ENCODE data around the gene FJX1.

FJX1 gene

DNA sequence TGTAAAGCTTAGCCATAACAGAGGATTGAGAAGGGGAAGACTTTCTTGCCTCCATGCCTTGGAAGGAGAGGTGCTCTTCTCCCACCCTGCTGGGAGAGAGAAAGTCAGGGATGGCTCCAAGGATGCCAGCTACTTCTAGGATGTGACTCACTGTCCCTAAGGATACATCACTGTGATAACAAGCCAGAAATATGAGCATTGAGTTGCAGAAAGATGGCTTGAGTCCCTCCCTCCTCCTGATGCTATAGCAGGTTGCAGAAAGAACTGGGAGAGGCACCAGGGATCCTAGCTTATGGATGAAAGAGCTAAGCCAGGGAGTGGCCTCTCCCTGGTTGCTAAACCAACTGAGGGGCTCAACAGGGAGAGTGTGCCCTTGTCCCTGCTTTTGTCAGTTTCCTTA is 27.8 kb upstream of the FJX1 start:
- TF ChIP-seq, protein P1, sequence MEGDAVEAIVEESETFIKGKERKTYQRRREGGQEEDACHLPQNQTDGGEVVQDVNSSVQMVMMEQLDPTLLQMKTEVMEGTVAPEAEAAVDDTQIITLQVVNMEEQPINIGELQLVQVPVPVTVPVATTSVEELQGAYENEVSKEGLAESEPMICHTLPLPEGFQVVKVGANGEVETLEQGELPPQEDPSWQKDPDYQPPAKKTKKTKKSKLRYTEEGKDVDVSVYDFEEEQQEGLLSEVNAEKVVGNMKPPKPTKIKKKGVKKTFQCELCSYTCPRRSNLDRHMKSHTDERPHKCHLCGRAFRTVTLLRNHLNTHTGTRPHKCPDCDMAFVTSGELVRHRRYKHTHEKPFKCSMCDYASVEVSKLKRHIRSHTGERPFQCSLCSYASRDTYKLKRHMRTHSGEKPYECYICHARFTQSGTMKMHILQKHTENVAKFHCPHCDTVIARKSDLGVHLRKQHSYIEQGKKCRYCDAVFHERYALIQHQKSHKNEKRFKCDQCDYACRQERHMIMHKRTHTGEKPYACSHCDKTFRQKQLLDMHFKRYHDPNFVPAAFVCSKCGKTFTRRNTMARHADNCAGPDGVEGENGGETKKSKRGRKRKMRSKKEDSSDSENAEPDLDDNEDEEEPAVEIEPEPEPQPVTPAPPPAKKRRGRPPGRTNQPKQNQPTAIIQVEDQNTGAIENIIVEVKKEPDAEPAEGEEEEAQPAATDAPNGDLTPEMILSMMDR (IDR thresholded peaks at IDR 0.05; ENCODE audit: low read depth, low read length) = no peak
- DNase-seq (ENCODE audit: extremely low read depth, low read depth) = no peak

DNA sequence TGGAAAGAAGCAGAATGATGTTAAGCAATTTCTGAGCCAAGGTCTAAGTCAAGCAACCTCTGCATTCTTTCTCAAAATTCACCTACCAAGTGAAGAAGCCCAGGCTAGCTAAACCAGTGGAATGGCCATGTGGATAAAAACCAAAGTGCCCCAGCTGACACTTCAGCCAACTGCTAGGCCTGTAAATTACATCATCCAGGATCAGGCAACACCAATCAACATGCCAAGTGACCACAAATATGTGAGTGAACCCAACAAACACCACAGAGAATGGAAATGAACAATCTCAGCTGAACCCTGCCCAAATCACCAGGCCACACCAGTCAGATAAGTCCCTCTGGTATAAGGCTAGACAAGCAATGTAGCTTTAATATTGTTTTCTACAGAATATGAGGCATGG is 25.1 kb upstream of the FJX1 start:
- TF ChIP-seq, protein P1 (IDR thresholded peaks at IDR 0.05; ENCODE audit: low read depth, low read length) = no peak
- DNase-seq (ENCODE audit: extremely low read depth, low read depth) = peak; percentile 75

DNA sequence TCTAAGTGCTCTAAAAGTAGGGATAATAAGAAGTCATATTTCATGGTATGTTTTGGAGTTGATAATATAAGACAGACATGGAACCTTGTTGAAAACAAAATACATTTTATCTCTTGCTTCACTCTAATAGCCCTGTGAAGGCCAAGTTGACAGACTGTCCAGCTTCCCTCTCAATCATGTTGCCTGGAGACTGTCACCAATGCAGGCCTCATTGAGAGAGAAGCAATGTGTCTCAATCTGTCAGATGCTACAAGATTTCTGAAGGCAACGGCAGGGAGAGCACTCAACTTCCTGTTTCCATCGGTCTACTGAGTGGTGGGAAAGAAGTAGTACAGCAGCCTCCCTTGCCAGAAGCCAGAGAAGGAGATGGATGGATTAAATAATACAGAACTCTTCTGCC is 23.6 kb upstream of the FJX1 start:
- TF ChIP-seq, protein P1 (IDR thresholded peaks at IDR 0.05; ENCODE audit: low read depth, low read length) = no peak
- DNase-seq (ENCODE audit: extremely low read depth, low read depth) = no peak

DNA sequence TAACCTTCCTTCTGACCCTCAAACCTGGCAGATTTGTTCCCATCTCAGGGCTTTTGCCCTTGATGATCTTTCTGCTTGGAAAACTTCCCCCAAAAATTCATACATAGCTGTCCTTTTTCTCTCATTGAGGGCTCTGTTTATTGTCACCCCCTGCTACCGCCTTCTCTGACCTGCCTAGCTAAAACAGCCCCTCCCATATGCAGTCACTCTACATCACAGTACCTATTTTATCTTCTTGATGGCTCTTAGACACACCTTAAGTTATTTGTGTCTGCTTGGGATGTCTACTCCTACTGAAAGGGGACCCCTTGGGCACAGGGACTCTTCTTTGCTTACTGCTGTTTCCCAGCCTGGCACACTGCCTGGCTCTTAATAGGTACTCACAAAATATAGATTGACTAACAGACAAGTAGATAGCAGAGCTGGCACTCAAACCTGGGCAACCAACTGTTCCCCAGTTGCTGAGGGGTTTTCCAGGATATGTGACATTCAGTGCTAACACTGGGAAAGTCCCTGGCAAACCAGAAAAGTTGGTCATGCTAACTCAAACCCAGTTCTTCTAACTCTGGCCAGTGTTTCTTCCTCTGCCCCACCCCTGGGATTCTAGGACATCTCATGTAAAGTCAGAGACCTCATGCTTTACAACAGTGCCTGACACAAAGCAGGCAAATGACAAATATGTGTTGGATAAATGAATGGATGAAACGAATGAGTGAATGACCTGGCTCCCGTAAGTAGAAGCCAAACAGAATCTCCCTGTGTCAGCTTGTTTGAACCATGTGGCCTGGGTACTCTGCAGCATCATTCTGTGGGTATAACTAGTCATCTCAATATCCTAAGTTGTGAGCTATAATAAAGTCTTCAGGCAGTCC is 19.8 kb upstream of the FJX1 start:
- DNase-seq (ENCODE audit: extremely low read depth, low read depth) = no peak
- TF ChIP-seq, protein P1 (IDR thresholded peaks at IDR 0.05; ENCODE audit: low read depth, low read length) = no peak

DNA sequence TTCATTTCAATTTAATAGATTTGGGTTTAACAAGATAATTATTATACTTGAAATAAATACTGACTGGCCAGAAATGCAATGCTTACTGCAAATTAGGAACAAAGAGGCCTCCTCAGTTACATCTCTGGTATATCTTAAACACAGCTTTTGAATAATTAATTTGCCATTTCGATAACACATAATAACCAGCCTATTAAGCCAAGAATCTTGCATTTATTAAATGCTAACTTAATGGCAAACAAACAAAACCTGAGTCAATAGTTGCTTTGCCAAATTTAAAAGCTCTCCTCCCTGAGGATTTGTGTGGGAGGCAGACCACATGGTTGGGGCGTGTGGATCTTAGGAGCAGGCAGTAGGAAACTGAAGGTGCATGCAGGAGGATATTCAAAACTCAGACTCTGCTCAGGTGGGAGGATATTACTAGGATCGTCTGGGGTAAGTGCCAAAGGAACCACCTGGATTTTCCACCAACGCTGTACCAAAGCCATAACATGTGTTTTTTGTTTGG is 17.9 kb upstream of the FJX1 start:
- TF ChIP-seq, protein P1 (IDR thresholded peaks at IDR 0.05; ENCODE audit: low read depth, low read length) = no peak

DNA sequence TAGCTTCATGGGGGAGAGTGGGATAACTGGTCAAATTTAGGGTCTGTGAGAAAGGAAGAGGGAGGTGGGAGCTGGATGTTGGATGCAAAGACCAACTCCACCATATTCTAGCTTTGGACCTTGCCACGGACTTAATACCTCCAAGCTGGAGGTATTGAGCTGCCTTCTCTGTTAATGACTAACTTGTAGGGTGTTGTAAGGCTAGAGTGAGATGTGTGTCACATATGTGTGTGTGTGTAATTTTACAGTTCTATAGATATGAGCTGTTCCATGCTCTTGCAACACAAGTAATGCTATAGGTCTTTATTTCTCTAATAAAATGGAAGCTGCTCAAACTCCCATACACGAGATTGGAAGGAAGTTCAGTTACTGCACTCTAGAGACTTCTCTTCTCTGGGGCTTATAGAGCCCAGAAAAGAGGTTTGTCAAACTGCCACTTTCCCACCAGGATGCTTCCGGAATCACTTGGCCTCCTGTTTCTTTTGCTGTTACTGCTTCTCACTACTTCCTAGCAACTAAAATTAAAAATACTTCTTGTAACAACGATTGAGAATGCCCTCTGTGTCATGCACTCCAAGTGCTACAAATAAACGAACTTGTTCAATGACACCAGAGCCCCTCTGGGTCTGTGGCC is 16.0 kb upstream of the FJX1 start:
- DNase-seq (ENCODE audit: extremely low read depth, low read depth) = no peak
- TF ChIP-seq, protein P1 (IDR thresholded peaks at IDR 0.05; ENCODE audit: low read depth, low read length) = no peak

More for the DNA sequence above, 17.9 kb upstream of the FJX1 start:
- DNase-seq (ENCODE audit: extremely low read depth, low read depth) = no peak

DNA sequence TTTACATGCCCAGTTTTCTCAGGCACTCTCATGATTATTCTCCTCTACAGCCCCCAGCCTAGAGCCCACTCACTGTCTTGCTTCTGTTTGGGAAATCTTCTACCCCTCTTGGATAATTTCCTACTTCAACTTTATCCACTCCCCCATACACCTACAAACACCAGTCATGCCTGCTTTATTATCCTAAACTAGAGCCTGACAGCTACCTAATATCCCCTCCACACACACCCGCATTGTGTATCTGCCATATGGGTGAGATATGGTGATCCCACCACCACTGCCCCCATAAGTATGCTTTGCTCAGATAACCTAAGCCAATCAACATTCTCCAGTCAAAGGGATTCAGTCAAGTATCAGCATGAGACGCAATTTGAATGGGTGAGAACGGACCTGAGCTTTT is 15.3 kb upstream of the FJX1 start:
- DNase-seq (ENCODE audit: extremely low read depth, low read depth) = no peak
- TF ChIP-seq, protein P1 (IDR thresholded peaks at IDR 0.05; ENCODE audit: low read depth, low read length) = no peak
